GM20431 (cell line): ENCODE measurements around the gene BAIAP3.

Experiments used
- in situ Hi-C: fragments of 300-500 bp; cut with MseI, MboI; formaldehyde crosslinking; loops from one replicate; pipeline ENCODE4 v1.15.0; 2020; ENCODE audit warnings: low sequenced_read_pairs; ENCODE audit not compliant: unreplicated experiment

Gene BAIAP3

DNA sequence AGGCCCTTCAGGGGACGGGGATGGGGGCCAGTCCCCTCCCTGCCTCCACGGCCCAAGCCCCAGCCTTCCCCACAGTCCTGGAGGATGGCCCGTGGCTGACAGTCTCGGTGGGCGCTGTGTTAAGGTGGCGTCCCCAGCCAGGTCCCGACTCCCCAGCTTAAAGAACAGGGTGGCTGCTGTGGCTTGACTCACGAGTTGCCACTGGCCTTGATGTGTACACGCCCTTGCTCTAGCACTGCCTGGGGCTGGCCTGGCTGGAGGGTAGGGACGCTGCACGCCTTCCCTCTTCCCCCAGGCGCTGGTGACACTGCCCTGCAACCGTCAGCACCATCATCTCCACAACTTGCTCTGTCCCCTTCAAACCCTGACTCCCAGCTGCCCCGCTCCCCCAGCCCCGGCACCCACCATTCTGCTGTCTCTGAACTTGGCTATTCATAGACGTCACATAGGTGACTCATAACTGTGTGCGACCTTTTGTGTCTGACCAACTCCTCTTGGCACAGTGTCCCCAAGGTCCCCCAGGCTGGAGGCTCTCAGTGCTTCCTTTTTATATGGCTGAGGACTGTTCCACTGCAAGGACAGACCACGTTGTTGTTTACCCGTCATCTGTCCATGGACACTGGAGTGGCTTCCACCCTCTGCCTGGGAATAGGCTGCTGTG is 24.6 kb downstream of the BAIAP3 start:
- in situ Hi-C loops: no loop called here

DNA sequence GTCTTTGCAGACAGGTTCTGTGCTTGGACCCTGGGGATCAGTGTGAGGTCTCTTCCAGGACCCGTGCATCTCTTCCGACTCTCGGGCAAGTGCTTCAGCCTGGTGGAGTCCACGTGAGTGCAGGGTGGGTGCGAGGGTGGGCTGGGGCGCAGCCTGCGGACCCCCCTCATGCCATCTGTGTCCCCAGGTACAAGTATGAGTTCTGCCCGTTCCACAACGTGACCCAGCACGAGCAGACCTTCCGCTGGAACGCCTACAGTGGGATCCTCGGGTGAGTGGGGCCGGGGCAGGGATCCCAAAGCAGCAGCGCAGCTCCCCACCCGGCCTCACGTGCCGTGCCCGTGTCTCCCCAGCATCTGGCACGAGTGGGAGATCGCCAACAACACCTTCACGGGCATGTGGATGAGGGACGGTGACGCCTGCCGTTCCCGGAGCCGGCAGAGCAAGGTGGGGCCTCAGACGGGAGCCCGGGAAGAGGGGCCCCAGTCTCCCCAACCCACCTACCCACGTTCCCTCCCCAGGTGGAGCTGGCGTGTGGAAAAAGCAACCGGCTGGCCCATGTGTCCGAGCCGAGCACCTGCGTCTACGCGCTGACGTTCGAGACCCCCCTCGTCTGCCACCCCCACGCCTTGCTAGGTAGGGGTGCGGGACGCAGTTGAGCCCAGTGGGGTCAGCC is 28.4 kb downstream of the BAIAP3 start:
- in situ Hi-C loops: no loop called here

DNA sequence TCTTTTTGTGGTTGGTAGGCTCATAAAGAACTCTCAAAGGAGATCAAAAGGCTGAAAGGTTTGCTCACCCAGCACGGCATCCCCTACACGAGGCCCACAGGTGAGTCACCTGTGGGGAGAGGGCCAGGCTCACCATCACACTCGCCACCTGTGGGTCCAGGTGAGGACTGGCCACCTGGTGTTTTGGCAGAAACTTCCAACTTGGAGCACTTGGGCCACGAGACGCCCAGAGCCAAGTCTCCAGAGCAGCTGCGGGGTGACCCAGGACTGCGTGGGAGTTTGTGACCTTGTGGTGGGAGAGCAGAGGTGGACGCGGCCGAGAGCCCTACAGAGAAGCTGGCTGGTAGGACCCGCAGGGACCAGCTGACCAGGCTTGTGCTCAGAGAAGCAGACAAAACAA is 29.4 kb downstream of the BAIAP3 start:
- in situ Hi-C loops: no loop called here

DNA sequence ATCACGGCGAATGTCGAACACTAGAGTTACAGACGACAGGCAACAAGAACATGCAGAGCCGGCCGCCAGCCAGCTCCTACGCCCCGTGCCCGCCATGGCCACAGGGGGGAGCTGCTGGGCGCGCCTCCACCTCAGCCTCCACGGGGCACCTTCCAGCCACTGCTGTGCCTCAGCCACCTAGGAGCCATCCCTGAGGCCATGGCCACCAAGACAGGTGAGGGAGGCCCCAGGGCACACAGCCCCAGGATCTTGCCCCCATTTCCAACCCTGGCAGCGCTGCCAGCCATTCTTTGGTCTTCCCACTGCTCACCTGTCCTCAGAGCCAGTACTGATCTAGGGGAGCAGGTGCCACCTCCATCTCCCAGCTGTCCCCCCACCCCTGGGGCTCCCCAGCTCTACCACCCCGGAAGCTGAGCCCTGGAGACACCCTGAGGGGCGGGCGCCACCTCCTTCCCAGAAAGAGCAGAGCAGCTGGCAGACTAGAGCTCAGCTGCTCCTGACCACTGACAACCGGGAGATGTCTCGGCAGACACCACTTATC is 30.1 kb downstream of the BAIAP3 start:
- in situ Hi-C loops: no loop called here

DNA sequence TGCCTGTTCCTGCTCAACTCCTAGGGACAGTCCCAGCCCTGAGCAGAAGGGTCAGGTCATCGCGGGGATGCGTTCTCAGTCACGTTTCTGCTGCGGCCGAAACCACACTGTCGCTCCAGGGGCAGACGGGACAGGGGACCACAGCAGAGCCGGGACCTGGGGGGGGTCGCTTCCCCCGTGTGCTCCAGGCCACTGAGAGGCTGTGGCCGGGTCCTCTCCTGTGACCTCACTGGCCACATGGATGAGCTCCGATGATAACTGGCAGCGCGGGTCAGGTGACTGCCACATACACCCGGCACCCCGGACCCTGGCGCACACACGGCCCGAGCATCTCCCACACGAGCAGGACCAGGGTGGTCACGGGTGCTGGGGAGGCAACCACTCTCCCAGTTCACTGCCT is 31.1 kb downstream of the BAIAP3 start:
- in situ Hi-C loops: no loop called here

DNA sequence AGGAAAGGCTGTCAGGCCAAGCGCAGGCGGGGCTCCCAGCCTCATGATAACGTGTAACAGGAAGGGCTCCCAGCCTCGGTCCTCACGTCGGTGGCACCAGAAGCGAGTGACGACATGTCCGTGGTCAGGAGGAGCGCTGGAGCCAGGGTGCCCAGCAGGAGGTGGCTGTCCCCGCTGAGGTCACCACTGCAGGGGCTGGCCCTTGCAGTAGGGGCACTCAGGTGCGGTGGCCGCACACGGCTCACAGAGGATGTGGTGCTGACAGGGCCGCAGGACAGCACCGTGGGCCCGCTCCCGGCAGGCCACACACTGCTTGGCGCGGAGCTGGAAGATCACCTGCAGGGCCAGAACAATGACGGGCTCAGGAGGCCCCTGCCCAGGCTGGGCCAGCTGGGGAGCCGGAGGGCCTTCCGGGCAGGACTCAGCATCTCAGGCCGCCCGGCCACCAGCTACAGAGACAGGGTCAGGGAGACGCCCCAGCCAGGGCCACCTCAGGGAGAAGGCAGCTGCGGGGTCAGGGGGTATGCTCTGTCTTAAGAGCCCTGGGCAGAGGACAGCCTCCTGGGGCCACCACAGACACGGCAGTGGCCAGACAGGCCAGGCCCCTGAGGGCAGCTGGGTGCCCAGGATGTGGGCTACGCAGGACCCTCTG is 32.7 kb downstream of the BAIAP3 start:
- in situ Hi-C loops: no loop called here

DNA sequence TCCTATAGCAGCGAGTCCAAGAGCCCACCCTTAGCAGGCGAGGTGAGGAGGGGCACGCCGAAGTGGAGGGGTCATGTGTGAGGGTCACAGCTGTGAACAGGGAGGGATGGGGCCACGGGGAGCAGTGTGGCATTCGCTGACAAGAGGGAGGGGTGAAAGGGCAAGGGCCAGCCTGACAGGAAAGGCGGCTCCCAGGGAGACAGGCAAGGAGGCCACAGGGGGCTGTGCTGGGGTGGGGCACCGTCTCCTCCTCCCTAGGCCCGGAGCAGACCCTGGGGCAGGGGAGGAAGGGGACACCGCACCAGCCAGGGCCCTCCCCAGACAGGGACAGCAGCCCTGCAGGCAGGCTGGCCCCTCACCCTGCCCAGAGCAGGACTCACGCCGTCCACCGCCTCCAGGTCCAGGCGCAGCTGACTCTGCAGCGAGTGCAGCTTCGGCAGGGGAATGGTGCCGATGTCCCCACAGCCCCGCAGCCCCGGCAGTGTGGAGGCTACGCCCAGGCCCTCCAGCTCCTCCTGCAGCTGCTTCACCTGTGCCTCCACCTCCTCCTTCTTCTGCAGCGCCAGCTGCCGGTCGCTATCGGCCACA is 33.4 kb downstream of the BAIAP3 start:
- in situ Hi-C loops: no loop called here

DNA sequence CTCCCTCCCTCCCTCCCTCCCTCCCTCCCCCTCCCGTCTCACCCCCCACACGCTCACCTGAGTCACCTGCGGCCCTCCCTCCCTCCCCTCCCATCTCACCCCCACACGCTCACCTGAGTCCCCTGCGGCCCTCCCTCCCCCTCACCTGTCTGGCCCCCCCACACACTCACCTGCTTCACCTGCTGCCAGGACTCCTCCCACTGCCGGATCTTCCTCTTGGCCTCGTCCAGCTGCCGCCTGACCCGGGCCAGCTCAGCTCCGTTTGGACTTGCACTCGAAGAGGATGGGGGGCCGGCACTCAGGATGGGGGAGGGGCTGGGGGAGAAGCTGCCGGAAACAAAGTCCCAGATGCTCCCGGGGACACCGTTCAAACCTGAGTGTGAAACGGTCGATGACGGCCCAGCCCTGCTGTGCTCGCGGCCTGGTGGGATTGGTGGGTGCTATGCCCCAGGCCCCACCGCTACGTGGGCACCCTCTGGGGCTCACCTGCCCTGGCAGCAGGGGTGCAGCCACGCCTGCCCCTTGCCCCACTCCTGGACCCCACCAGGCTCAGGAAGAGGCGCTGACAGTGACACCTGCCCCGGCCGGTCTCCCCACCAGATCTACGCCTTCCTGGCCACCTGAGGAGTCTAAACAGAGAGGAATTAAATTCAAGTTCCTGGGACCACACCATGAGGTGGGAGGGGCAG is 34.2 kb downstream of the BAIAP3 start:
- in situ Hi-C loops: no loop called here

DNA sequence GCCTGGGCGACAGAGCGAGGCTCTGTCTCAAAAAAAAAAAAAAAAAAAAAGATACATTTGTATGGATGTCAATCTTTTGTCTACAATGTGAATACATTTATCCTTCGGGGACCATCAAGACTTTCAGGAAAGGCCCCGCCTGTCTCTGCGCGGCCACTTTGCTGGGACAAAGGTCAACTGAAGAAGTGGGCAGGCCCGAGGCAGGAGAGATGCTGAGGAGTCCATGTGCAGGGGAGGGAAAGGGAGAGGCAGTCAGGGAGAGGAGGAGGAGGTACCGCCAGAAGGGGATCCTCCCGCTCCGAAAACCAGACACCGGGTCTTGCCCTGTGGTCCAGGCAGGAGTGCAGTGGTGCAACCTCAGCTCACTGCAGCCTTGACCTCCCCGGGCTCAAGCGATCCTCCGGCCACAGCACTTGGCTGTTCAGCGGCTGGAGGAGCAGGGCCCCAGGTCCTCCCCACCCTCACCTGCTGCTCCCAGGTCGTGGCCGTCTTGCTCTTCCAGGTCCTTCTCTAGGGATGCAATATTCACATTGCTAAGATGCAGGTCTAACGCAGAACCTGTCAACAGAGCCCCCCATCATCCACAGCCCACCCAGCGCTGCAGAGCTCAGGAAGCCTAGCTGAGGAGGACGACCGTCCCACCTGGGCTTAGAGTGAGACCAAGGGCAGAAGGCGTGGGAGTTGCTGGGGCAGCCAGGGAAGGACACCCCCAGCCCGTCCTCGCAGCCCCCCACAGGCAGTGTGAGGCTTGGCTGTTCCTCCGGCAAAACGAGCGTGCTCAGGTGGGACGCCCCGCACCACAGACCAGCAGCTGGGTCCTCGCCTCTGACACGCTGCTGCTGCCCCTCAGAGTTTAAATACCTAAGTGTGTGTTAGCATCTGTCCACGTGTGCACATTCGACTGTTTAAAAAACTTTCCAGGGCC is 37.9 kb downstream of the BAIAP3 start:
- in situ Hi-C loops: no loop called here

DNA sequence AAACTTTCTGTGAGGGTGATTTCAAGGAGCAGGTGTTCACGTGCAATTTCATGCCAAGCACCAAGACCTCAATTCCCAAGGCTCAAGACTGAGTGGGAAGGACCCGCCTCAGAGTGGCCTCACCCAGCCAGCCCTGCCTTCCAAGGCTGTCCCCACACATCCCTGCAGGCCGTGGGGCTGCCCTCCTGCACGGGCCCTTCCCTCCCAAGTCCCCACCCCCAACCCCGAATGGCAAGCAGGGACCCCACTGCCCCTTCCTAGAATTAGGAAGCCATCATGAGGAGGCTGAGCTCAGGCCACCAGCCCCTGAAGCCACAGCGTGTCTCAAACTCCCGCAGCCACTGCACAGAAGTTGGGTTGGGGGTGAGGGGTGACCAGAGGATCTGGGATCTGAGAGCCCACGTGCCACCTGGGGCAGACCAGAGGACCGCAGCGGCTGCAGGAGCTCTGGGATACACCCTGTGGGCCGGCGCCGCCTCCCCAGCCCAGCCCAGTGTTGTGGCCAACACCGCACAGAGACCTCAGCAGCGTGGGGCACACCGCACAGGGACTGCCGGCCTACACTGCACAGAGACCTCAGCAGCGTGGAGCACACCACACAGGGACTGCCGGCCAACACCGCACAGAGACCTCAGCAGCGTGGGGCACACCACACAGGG is 39.0 kb downstream of the BAIAP3 start:
- in situ Hi-C loops: no loop called here

DNA sequence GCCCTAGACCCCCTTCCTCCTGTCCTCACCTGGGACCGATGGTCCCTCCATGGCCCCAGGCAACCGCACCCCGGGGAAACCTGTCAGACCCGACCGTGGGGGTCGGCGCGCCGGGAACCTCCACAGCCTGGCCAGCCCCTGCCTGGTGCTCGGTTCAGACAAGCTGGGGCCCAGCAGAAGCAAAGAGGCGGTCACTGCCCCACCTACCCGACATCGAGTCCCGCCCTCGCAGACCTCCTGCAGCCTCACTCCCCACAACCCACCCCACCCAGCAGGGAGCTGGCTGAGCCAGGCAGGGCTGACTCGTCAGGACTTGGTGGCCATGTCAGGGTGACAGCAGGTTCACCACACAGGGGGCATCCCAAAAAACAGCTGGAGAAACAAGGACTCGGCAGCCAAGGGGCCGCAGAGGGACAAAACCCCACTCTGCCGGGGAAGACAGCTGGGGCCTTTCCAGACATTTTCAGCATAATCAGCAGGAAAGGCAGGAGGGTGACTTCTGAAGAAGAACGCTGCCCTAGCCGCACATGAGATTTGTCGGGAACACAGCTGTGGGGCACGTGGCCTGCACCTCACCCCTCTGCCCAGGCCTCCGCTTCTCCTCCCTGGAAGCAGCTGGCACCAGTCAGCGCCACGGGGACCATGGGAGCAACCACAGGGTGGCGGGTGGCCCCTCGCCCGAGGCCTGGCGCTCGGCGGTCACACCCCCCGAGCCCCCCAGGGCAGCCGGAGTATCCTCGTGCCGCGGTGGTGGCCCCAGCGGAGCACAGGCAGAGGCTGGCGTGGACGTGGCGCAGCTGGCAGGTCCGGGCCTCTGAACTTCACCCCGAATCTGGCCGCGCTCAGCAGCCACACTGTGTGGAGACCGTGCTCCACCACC is 41.2 kb downstream of the BAIAP3 start:
- in situ Hi-C loops: no loop called here

DNA sequence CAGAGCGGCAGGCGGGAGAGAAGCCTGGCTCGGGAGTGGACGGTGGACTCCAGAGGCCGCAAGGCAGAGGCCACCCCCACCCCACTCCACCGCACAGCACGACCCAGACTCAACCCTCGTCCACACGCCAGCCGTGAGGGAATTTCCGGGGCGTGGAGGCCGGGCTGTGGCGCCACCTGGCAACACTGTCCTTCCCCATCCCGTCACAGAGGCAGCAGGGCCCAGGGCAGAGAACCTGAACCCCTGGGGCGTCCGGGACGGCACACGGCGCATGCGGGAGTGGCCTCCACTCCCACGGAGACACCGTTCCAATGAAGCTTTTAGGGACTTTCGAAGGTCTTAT is 41.8 kb downstream of the BAIAP3 start:
- in situ Hi-C loops: no loop called here

DNA sequence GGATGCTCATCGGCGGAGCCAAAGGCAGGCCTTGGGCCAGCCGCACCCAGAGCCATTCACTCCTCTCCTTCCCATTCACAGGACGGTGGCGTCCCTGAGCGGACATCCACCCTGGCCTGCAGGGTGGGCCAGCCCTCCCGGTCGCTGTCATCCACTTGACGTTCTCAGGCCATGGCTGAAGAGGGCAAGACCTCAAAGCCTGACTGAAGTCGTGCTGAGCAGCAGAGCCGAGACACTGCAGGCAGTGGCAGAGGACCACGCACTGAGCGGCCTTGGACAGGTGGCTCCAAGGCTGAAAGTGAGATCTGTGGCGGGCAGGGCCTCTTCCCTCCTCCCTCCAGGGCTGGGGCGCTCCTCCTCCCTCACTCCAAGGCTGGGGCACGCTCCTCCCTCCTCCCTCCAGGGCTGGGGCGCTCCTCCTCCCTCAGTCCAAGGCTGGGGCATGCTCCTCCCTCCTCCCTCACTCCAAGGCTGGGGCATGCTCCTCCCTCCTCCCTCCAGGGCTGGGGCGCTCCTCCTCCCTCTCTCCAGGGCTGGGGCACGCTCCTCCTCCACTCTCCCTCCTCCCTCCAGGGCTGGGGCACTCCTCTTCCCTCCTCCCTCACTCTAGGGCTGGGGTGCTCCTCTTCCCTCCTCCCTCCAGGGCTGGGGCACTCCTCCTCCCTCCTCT is 42.4 kb downstream of the BAIAP3 start:
- in situ Hi-C loops: no loop called here

DNA sequence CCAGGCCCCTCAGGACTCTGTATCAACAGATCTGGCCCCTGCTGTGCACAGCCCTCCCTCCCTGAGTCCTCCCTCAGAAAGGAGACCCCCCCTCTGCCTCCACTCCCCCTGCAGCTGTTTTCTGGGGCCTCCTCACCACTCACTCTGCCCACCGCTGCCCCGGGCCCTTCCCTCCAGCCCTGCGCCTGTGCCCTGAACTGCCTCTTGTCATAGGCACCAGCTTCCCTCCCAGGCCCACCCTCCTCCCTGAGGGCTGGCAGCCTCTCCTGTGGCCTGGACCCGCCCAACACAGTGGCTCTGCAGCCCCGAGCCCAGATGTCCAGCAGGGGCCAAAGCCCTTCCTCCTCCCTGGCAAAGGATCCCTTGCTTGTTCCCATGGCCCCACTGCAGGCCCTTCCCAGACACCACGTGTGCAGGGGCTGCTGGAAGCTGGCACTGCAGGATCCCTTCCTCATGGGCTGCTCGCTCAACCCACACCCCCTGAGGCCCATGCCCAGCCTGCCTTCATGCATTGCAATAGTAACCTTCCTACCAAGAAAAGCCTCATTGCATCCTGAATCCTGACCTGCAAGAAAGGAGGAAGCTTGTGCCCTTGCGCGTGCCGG is 44.1 kb downstream of the BAIAP3 start:
- in situ Hi-C loops: no loop called here

DNA sequence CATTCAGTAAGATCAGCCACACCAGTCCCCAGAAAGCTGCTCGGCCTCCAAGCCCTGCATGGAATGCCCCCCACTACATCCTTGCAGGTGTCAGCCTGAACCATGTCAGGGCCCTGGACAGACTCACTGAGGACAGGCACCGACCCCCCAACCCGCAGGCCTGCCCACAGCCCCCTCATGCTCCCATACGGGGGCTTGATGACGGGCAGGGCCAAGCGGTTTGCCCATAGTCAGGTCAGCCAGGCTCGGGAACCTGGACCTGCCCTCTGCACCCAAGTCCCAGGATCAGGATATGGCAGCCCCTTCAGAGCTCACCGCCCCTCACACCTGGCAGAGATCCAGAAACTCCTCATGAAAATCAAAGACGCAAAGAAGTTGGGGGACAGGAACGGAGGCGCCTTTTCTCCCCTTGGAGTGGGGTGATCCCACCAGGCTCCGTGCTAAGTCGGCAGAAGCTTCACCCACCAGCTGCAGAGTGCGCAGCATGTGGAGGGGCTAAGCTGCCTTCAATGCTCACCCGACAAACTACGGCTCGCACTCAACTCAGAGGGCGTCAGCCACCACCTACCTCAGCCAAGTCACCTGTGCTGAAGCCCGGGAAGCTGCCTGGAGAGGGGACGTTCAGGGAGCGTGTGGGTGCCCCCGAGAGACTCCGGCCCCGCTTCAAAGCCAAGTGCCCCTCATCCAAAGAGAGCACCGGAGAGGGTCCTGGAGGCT is 44.8 kb downstream of the BAIAP3 start:
- in situ Hi-C loops: no loop called here

DNA sequence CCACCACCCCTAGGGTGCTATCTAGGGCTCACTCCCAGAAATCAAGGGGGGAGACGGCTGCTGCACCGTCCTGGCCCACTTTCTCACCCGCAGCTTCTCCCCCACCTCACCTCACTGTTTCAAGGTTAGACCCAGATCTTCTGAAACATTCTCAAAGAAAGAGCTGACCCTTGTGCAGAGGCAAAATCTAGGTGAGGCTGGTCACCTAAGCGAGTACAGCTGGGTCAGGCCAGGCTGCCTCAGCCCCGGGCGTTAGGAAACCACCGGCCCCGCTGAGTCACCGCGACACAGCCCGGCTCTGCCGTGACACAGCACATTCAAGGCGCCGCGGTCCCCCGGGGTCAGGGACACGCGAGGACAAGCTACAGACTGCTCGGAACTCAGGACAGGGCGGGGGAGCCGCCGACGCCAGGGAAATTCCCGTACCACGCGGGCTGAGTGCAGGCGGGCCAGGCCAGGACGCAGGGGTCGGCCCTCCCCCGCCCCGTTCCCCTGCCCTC is 45.4 kb downstream of the BAIAP3 start:
- in situ Hi-C loops: no loop called here
